ENCODE results near the gene KRTAP5-3. TPM values are rescaled to one million over a fixed set of nuclear protein-coding genes. Genes with fewer than 3 reads are reported as not detected.

KRTAP5-3 gene
- total and polyA plus RNA-seq, 2 donors (not counting 3 experiments of a cell fraction or from before 2014, with no cell fraction given) = not detected

GRCh38 chr11:1652442-1652770 lies 44.1 kb upstream of the KRTAP5-3 start:
- POLR2A ChIA-PET = no interaction called here
- no peak for FAIRE-seq

More at GRCh38 chr11:1652442-1652770, 44.1 kb upstream of the KRTAP5-3 start:
- Histone ChIP-seq H3K4me2 (ENCODE audit: insufficient read depth, low read length) (no peak overlapping the region), H3K79me2 (ENCODE audit: control insufficient read depth, insufficient read depth, low read length) (no peaks in the 10 kb centered on the region), H2AFZ (ENCODE audit: low read depth, low read length) (no peak overlapping the region), H3K4me1 (ENCODE audit: control insufficient read depth, extremely low read depth, insufficient read depth, low read length) (peaks cover 2% of the 10 kb centered on the region), H3K9ac (replicated peaks; ENCODE audit: extremely low read depth, insufficient read depth, low read length) (no peak overlapping the region), H3K36me3 (ENCODE audit: control insufficient read depth in 2 of 2, extremely low read depth in 1 of 2, insufficient read depth in 2 of 2, low read length in 2 of 2) (no peaks in the 10 kb centered on the region), H3K27me3 (ENCODE audit: control insufficient read depth in 2 of 2, insufficient read depth in 2 of 2, low read length in 2 of 2) (peaks cover 0 to 4% of the 10 kb centered on the region in 2 experiments), H4K20me1 (replicated peaks; ENCODE audit: control insufficient read depth, extremely low read depth, insufficient read depth, low read length) (no peaks in the 10 kb centered on the region), H3K9me1 (replicated peaks; ENCODE audit: control insufficient read depth, extremely low read depth, insufficient read depth, low read length) (no peaks in the 10 kb centered on the region), H3K9me3 (replicated peaks; ENCODE audit: control insufficient read depth, insufficient read depth, low read length) (no peaks in the 10 kb centered on the region), H3K4me3 (replicated peaks in 1 of 3; ENCODE audit: insufficient read depth in 1 of 3, low read depth in 1 of 3, low read length in 3 of 3) (no peak overlapping the region), H3K27ac (ENCODE audit: insufficient read depth, low read depth, low read length) (no peak overlapping the region)
- dilution Hi-C loops (cut with MboI; ENCODE audit: extremely low pct_ligation_motif_present, low sequenced_read_pairs) (no loop called here), intact Hi-C loops (cut with micrococcal nuclease) (loop anchor here (1.0 kb wide), 2 partner anchors 42 to 180 kb away; no protein-coding TSS in a partner anchor)
- no peak for TF ChIP-seq POLR2AphosphoS5 (IDR thresholded peaks at IDR 0.05; ENCODE audit: insufficient read depth, low read depth, low read length)
- TF ChIP-seq FOS (IDR thresholded peaks at IDR 0.05; ENCODE audit: borderline replicate concordance, insufficient read depth, low read length) = no peak
- no peak for TF ChIP-seq MAX (IDR thresholded peaks at IDR 0.05; ENCODE audit: insufficient read depth, insufficient read length)
- TF ChIP-seq JUN (IDR thresholded peaks at IDR 0.05; ENCODE audit: borderline replicate concordance, insufficient read depth, insufficient read length, low read depth) = no peak
- no peak for TF ChIP-seq EZH2 (IDR thresholded peaks at IDR 0.05; ENCODE audit: borderline replicate concordance, low read depth, low read length, severe bottlenecking)
- TF ChIP-seq GATA2 (IDR thresholded peaks at IDR 0.05; ENCODE audit: insufficient read depth, insufficient read length, low read depth, low read length) = no peak
- no peak for TF ChIP-seq POLR2A (IDR thresholded peaks at IDR 0.05; ENCODE audit: low read depth, low read length)
- no peak for TF ChIP-seq CTCF (IDR thresholded peaks at IDR 0.05; ENCODE audit: extremely low read depth in 1 of 2, insufficient read depth in 1 of 2, low read depth in 1 of 2, low read length in 2 of 2)
- TF ChIP-seq MYC (IDR thresholded peaks at IDR 0.05; ENCODE audit: low read depth, low read length) = no peak
- BruUV-seq (replicated peaks) = no TSS peak
- DNase-seq (ENCODE audit: low read depth, low spot score) = no peak
- CTCF ChIA-PET = interaction anchor here (0.6 to 6.0 kb wide), 116 partner anchors 8 to 767 kb away, joined by 3 to 337 read pairs (median 5); partner anchors contain the start of genes CTSD, H19, INS and KRTAP5-6
